Psoas muscle (tissue), 8 donors: ENCODE measurements around the gene GNA12. TPM values are rescaled to one million over a fixed set of nuclear protein-coding genes. Genes with fewer than 3 reads are reported as not detected.

Experiments used
- ATAC-seq, 4 donors: fragments of 200-7000 bp; cut with Tn5 transposase; one replicate each; pipeline ENCODE4 v1.9.1; 2020; ENCODE audit warnings: moderate library complexity in 3 of 4, mild to moderate bottlenecking in 2 of 4
- DNase-seq, 2 donors: peaks; one replicate each; pipeline ENCODE4 v3.0.0-alpha.2; 2020
- H3K27ac ChIP-seq: fragments of 200-600 bp; one replicate; pipeline ENCODE4 v1.8.0; 2022
- H3K27me3 ChIP-seq, 3 donors: fragments of 200-600 bp in 1 of 3; one replicate each; pipeline versions ENCODE4 v1.6.1 to v1.8.0; 2013 to 2022; ENCODE audit warnings: low read length in 2 of 3, mild to moderate bottlenecking in 2 of 3, moderate library complexity in 1 of 3; ENCODE audit not compliant: insufficient read depth in 3 of 3
- H3K36me3 ChIP-seq, 2 donors: fragments of 200-600 bp in 1 of 2; one replicate each; pipeline versions ENCODE4 v1.6.1 to v1.8.0; 2013 to 2022; ENCODE audit warnings: low read depth in 1 of 2, mild to moderate bottlenecking in 1 of 2, moderate library complexity in 1 of 2; ENCODE audit not compliant: insufficient read depth in 1 of 2
- H3K4me1 ChIP-seq: fragments of 200-600 bp; one replicate; pipeline ENCODE4 v1.8.0; 2022
- H3K4me3 ChIP-seq: fragments of 200-600 bp; one replicate; pipeline ENCODE4 v1.8.0; 2022; ENCODE audit warnings: mild to moderate bottlenecking
- H3K9me3 ChIP-seq: fragments of 200-600 bp; one replicate; pipeline ENCODE4 v1.8.0; 2022
- WGBS, 3 donors: extraction: QIAGEN DNeasy Blood & Tissue Kit; methylation state at CpG; one replicate each; pipeline versions ENCODE4 v1.1.6 to v1.1.7; 2013; 5-methylcytosine and 5-hydroxymethylcytosine counted together
- intact Hi-C, 2 donors: fragments of 100-400 bp; cut with DNase I; formaldehyde crosslinking; loops; one replicate each; pipeline versions ENCODE4 v1.11.0 to v1.14.2; 2022
- polyA plus RNA-seq, 3 donors: library from polyadenylated mRNA; stranded (reverse); fragments of 200-250 nt; gene quantifications; one replicate each; pipeline ENCODE4 v1.2.3, GENCODE V29; 2013
- total RNA-seq, 4 donors: library from RNA; stranded (reverse); fragmentation: NEBNext Ultra II Directional in 2 of 4; extraction: Animal tissue kit (Norgen Biotek cat#: 25700) in 2 of 4; gene quantifications; one replicate each; pipeline versions ENCODE4 v1.2.1 to v1.2.4, GENCODE V29; 2021 to 2023
- TF ChIP-seq, protein P1 (sequence below): fragments of 200-600 bp; IDR thresholded peaks from one replicate; pipeline ENCODE4 v1.8.0; 2022; ENCODE audit warnings: antibody characterized with exemption
- donor health status: healthy with polysubstance abuse.
- donor health status: DM: no; HTN: no; CAD: no; lungs with moderate emphysema.
- donor health status: Bipolar disorder and iron deficiency.
- donor health status: healthy.
- donor health status: DM: yes; HTN: yes; CAD: no.
- donor health status: DM: no; HTN: no; CAD: no.
- donor health status: DM: no; HTN: no; CAD: no.
- donor health status: DM: yes; HTN: yes; CAD: no.

Gene GNA12
- total and polyA plus RNA-seq, 7 donors, result 7.1 to 20.2 (median 15.4) TPM

DNA sequence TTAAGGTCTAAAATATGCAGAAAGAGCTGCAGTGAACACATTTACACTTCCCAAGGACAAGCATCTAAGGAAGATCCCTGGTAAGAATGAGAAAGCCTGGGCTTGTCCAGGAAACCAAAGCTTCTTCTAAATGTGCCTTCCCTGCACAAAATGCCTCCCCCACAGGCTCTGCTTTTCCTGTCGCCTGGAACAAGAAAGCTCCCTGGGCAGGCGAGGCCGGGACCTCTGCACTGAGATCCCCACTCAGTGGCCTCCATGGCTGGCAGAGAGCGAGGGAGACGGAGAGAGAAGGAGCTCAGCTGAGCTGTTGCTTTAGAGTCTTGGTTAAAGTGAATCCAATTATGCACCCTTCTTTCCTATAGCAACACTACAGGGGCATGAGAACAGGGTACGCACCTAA, 80.5 kb downstream of the GNA12 start:
- Histone ChIP-seq H3K36me3 (no peaks in the 10 kb centered on the region), H3K4me1 (peaks cover 29% of the 10 kb centered on the region), H3K4me3 (no peak overlapping the region), H3K27me3 (no peaks in the 10 kb centered on the region), H3K9me3 (no peaks in the 10 kb centered on the region), H3K27ac (peak overlapping the region; percentile 75)
- WGBS, 3 donors, result 69 to 87% (median 81%) methylated on average over 6 of the region's 6 CpGs
- intact Hi-C loops, result loop anchor here in 1 of 2 donors (5.0 kb wide), 3 partner anchors 34 to 79 kb away; partner anchors contain the start of gene GNA12
- TF ChIP-seq, protein P1, sequence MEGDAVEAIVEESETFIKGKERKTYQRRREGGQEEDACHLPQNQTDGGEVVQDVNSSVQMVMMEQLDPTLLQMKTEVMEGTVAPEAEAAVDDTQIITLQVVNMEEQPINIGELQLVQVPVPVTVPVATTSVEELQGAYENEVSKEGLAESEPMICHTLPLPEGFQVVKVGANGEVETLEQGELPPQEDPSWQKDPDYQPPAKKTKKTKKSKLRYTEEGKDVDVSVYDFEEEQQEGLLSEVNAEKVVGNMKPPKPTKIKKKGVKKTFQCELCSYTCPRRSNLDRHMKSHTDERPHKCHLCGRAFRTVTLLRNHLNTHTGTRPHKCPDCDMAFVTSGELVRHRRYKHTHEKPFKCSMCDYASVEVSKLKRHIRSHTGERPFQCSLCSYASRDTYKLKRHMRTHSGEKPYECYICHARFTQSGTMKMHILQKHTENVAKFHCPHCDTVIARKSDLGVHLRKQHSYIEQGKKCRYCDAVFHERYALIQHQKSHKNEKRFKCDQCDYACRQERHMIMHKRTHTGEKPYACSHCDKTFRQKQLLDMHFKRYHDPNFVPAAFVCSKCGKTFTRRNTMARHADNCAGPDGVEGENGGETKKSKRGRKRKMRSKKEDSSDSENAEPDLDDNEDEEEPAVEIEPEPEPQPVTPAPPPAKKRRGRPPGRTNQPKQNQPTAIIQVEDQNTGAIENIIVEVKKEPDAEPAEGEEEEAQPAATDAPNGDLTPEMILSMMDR, result no peak
- no peak for DNase-seq
- ATAC-seq, result no peak

- Histone ChIP-seq H3K27ac (peak overlapping the region; percentile 75), H3K27me3 (no peaks in the 10 kb centered on the region), H3K36me3 (no peaks in the 10 kb centered on the region), H3K9me3 (no peaks in the 10 kb centered on the region), H3K4me1 (peaks cover 43% of the 10 kb centered on the region), H3K4me3 (no peak overlapping the region)
- WGBS, 3 donors, result 90 to 94% (median 92%) methylated on average over 29 of the region's 29 CpGs
- no peak for DNase-seq
- intact Hi-C loops, result loop anchor here in 1 of 2 donors (5.0 kb wide), 3 partner anchors 35 to 80 kb away; partner anchors contain the start of gene GNA12
- TF ChIP-seq, protein P1, result no peak
- ATAC-seq, result no peak
These were observed 82.2 kb downstream of the GNA12 start for GRCh38 chr7:2761801-2762497.

DNA sequence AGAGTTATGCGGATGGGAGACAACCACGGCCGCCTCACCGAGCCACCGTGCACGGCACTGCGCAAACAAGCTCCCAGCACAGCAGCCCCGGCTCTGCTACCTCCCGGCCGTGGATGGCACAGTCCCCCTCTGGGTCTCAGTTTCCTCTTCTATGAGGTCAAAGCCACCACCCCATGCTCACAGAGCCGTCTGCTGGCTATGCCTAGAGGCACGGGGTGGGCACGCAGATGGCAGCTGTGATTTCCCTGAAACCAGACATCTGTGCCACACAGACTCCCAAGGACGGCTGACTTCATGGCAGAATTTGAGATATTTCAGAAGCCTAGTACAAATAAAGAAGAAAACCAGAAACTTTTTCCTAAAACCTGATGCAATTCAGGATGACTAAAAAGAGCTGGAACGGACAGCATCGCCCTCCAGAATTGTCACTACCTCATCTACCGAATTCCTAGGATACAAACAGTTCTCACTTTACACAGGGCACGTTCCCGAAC, 82.9 kb downstream of the GNA12 start:
- 36 to 64% (median 43%) methylated on average over 19 of the region's 19 CpGs for whole genome bisulfite sequencing, 3 donors
- no peak for DNase-seq
- Histone ChIP-seq H3K27me3 (no peaks in the 10 kb centered on the region), H3K36me3 (no peaks in the 10 kb centered on the region), H3K27ac (peak overlapping the region; percentile 90), H3K4me1 (peaks cover 46% of the 10 kb centered on the region), H3K4me3 (peak overlapping the region; percentile 52), H3K9me3 (no peaks in the 10 kb centered on the region)
- TF ChIP-seq, protein P1, result no peak
- intact Hi-C loops, result loop anchor here in 1 of 2 donors (5.0 kb wide), 3 partner anchors 36 to 81 kb away; partner anchors contain the start of gene GNA12
- no peak for ATAC-seq

DNA sequence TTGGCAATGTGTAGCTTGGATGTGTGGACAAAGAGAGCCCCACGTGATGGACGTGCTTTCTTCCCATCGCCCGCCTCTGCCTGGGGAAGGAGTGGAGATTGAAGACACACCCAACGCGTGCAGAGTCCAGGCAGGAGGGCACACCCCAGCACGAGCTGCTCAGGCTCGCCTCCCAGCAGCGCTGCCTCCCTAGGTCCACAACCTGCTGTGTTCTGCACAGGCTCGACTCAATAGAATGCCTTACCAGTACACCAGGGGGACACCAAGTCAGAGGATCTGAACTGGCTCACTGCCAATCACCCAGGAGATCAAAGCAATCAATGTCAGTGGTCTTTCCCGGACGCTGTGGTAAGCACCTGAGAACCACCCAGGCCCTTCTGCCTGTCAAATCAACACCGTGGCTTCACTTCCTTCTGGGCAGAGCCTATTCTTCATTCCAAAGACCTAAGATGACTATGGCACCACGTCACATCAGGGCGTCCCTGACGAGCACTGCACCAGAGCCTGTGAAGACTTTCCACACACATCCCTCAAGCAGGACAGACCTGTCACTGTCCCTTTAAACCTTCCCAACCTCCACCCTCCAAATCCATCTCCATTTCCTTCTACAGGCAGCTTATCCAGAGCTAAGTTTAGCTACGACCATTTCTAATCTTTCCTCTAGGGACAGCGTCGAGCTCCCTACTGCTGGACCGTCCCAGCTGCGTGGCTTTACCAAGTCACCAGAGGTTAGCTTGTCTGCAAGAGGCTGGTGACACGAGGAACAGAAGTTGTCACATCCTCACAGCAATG, 83.8 kb downstream of the GNA12 start:
- H3K36me3 ChIP-seq, result no peaks in the 10 kb centered on the region
- H3K27ac ChIP-seq, result peak overlapping the region; percentile 90
- peaks cover 46% of the 10 kb centered on the region for H3K4me1 ChIP-seq
- H3K4me3 ChIP-seq, result peak overlapping the region; percentile 52
- no peaks in the 10 kb centered on the region for H3K27me3 ChIP-seq
- no peaks in the 10 kb centered on the region for H3K9me3 ChIP-seq
- 23 to 24% (median 24%) methylated on average over 22 of the region's 22 CpGs for WGBS, 3 donors
- peak; percentile 56 to 80 for DNase-seq
- intact Hi-C loops, result loop anchor here in 1 of 2 donors (5.0 kb wide), 3 partner anchors 37 to 82 kb away; partner anchors contain the start of gene GNA12
- TF ChIP-seq, protein P1, result peak; percentile 65
- peak; percentile 82 to 87 (median 82) for ATAC-seq
